NCI-H526 treated with DMSO at 0.1 percent for 48 hours (cell line): Measurements from ENCODE around the gene PDLIM5.

ENCODE experiments used
- DNase-seq: peaks from one replicate; lab custom pipeline; 2025; lab: John Stamatoyannopoulos, UW

The PDLIM5 gene

DNA sequence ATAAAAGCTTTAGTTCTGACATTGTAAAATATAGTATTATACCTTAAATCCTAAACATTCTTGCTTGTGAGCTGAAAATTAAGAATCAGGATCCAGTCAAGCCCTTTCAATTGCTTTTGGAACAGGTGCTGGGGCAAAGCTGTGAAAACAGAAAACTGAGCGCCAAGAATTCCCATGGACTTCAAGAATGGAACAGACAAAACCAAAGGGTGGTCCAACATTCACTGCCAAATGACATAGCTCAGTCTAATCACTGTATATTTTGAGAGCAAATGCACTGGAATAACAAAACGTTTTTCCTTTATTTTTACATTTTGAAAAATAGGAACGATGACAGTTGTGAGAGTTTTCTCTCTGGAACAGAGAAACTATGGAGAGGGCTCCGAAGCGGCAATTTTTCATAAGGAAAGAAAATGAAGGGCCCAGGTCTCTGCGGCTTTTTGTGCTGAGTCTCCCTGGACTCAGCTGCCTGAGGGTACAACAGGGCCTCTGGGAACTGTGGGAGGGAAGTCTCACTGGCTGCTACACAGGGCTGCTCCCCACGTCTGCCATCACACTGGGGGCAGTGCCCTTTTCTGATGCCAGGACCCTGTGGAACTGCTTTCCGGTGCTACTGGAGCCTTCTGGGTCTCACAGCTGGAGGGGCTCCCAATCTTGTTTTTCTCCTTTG lies 250.0 kb downstream of the PDLIM5 start:
- DNase-seq: no peak

DNA sequence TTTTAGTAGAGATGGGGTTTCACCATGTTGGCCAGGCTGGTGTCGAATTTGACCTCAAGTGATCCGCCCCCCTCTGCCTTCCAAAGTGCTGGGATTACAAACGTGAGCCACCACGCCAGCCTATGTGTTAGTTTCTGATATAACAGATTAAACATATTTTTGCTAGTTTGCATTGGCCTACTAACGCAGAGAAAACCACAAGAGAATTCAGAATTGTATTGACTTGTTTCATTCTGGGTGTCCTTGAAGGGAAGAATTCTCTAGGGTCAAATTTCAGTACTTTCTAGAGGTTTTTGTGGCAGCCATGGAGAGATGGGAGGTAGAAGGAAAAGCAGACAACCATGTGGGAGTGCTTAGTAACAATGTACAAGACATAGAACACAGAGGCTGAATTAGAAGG lies 259.9 kb downstream of the PDLIM5 start:
- DNase-seq: no peak

DNA sequence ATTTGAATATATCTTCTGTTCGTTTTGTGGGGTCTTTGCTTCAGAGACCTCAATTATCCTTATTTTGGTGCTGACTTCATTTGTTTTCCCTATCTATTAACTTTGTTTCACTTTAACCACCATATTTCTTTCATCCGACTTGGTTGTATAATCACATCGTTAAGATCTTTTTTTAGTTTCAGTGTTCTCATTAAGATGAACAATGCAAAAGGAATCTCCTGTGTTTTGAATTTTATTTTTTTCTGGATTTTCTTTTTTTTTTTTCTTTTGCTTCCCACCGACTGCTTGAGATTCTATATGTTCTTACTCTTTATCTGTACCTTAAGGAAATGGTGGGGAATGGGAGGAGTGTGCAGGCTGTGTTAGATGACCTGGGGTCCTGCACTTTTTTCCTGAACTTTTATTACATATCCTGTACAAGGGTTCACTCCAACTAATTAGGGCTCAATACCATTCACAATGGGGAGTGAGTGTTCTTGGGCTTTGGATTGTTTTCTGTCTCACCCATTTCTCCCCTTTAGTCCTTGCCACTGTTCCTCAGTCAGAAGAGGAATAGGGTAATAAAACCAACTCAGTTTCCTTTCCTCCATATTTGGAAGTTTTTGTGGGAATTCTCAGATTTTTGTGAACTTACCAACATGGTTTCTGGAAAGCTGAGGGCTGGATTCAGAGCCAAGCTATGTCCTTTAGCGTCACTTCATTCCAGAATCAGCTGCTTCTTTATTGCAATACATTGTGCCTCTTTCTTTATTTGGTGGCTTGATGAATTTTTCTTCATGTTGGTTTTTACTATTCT lies 262.8 kb downstream of the PDLIM5 start:
- DNase-seq: no peak

DNA sequence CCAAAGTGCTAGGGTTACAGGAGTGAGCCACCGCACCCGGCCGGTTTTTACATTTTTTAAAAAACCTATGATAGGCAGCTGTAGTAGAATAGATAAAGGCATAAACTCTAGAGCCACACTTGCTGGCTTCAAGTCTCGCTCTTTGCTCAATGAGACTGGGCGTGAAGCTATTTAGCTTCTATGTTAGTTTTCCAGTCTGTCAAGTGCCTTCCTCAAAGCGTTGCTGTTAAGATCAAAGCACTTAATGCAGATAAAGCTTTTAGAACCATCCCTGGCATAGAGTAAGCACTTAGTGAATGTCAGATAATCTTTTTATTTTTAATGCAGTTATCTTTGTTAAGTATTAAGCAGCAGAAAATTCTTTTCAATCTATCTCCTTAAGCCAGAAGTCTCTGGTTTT lies 264.0 kb downstream of the PDLIM5 start:
- DNase-seq: no peak
